GM12873 (cell line): ENCODE data around the gene PEMT.

ENCODE experiments used
- CTCF ChIP-seq: IDR thresholded peaks from 2 replicates; pipeline ENCODE4 v1.5.1; 2012; ENCODE audit warnings: low read depth, mild to moderate bottlenecking, moderate library complexity, low read length, control low read depth; ENCODE audit not compliant: insufficient read depth; ENCODE audit errors: missing control alignments

PEMT gene

GRCh38 chr17:17493249-17493985 is 98.1 kb downstream of the PEMT start:
- no peak for TF ChIP-seq CTCF

GRCh38 chr17:17492571-17492970 is 98.9 kb downstream of the PEMT start:
- TF ChIP-seq CTCF = no peak

GRCh38 chr17:17492085-17492484 is 99.4 kb downstream of the PEMT start:
- no peak for TF ChIP-seq CTCF

GRCh38 chr17:17491546-17491988 is 99.9 kb downstream of the PEMT start:
- TF ChIP-seq CTCF = no peak

GRCh38 chr17:17491031-17491471 is 100.5 kb downstream of the PEMT start:
- TF ChIP-seq CTCF = no peak

- no peak for TF ChIP-seq CTCF
Measured at GRCh38 chr17:17487998-17488397, 103.5 kb downstream of the PEMT start.

GRCh38 chr17:17485420-17485819 is 106.1 kb downstream of the PEMT start:
- TF ChIP-seq CTCF = no peak
